GM12878 (cell line): ENCODE measurements around the gene LDLRAD4. TPM values are rescaled to one million over a fixed set of nuclear protein-coding genes. Genes with fewer than 3 reads are reported as not detected.

Experiments
- ATAC-seq: fragments of 200-7000 bp; cut with Tn5 transposase; 3 replicates; pipeline ENCODE4 v1.9.1; 2020; ENCODE audit warnings: mild to moderate bottlenecking, moderate library complexity
- BruUV-seq: library from RNA; stranded (reverse); fragments of 400-500 nt; replicated peaks from 2 replicates; lab custom pipeline; 2021; lab: Mats Ljungman, UMichigan
- CTCF ChIA-PET: fragments of 300-600 bp; sonication (Branson Sonifier 250); formaldehyde crosslinking; extraction: SDS; loops from one replicate; lab custom pipeline; 2021; ENCODE audit warnings: inconsistent platforms; lab: Yijun Ruan, JAX
- POLR2A ChIA-PET: fragments of 350-600 bp; formaldehyde crosslinking; extraction: SDS; loops from one replicate; lab custom pipeline; 2021; ENCODE audit warnings: inconsistent platforms; lab: Charles Lee
- RAD21 ChIA-PET: fragments of 300-600 bp; sonication (Branson Sonifier 250); formaldehyde crosslinking; loops from one replicate; lab custom pipeline; 2023; ENCODE audit warnings: antibody characterized with exemption; ENCODE audit not compliant: unreplicated experiment; lab: Charles Lee
- SMC1A ChIA-PET: fragments of 300-600 bp; sonication (Branson Sonifier 250); formaldehyde crosslinking; loops from one replicate; lab custom pipeline; 2023; ENCODE audit not compliant: unreplicated experiment, uncharacterized antibody; lab: Charles Lee
- DNase-seq: peaks from one replicate; pipeline ENCODE4 v3.0.0-alpha.2; 2011; ENCODE audit warnings: low read depth, low spot score
- FAIRE-seq: peaks from 3 replicates; lab custom pipeline; 2011; peaks lifted over from hg19 to GRCh38; lab: Jason Lieb, UNC
- H2AFZ ChIP-seq: 2 replicates; pipeline ENCODE4 v1.6.0; 2011; ENCODE audit warnings: low read depth, low read length, control low read depth; ENCODE audit not compliant: control insufficient read depth
- H3K27ac ChIP-seq: 2 replicates; pipeline ENCODE4 v1.5.1; 2011; ENCODE audit warnings: control low read depth; ENCODE audit not compliant: control insufficient read depth, insufficient read depth
- H3K27me3 ChIP-seq, 2 experiments: replicated peaks in 1 of 2; 2 replicates each; pipeline versions ENCODE4 v1.6.0 to v1.6.1; 2011; ENCODE audit warnings: low read length in 1 of 2; ENCODE audit not compliant: control insufficient read depth in 2 of 2, insufficient read depth in 2 of 2
- H3K36me3 ChIP-seq, 2 experiments: 2 replicates each; pipeline ENCODE4 v1.5.1; 2011; ENCODE audit warnings: low read length in 1 of 2; ENCODE audit not compliant: control insufficient read depth in 2 of 2, insufficient read depth in 2 of 2
- H3K4me1 ChIP-seq: 2 replicates; pipeline ENCODE4 v1.6.1; 2011; ENCODE audit warnings: mild to moderate bottlenecking, low read length, moderate library complexity, mixed read lengths; ENCODE audit not compliant: control insufficient read depth, insufficient read depth
- H3K4me2 ChIP-seq: 2 replicates; pipeline ENCODE4 v1.6.0; 2011; ENCODE audit warnings: control low read depth; ENCODE audit not compliant: control insufficient read depth, insufficient read depth
- H3K4me3 ChIP-seq: fragments of 200-600 bp; sonication (generic); 2 replicates; pipeline ENCODE4 v1.5.1; 2016
- H3K79me2 ChIP-seq: 2 replicates; pipeline ENCODE4 v1.6.0; 2011; ENCODE audit warnings: low read length; ENCODE audit not compliant: control insufficient read depth, insufficient read depth
- H3K9ac ChIP-seq: 2 replicates; pipeline ENCODE4 v1.8.0; 2011; ENCODE audit warnings: low read length, control low read depth, mixed read lengths; ENCODE audit not compliant: control insufficient read depth, insufficient read depth
- H3K9me3 ChIP-seq: replicated peaks from 3 replicates; pipeline ENCODE4 v1.5.1; 2011; ENCODE audit warnings: mild to moderate bottlenecking, low read length; ENCODE audit not compliant: control insufficient read depth, insufficient read depth
- H4K20me1 ChIP-seq: 2 replicates; pipeline ENCODE4 v1.6.0; 2011; ENCODE audit not compliant: control insufficient read depth, insufficient read depth
- EP300 ChIP-seq, 2 experiments: fragments of 150-350 bp in 1 of 2; IDR thresholded peaks; 2 replicates each; pipeline ENCODE4 v1.6.1; 2011 to 2012; ENCODE audit warnings: low read depth in 2 of 2, low read length in 2 of 2, borderline replicate concordance in 1 of 2, improper control_type of control experiment in 1 of 2, inconsistent platforms in 1 of 2; ENCODE audit not compliant: control insufficient read depth in 1 of 2
- GATAD2B ChIP-seq: fragments of 450-650 bp; conservative IDR thresholded peaks from 2 replicates; pipeline ENCODE4 v1.6.1; 2017; ENCODE audit warnings: low read depth, mild to moderate bottlenecking, moderate library complexity
- JUNB ChIP-seq: IDR thresholded peaks from 2 replicates; pipeline ENCODE4 v1.6.1; 2016; ENCODE audit warnings: antibody characterized with exemption, mild to moderate bottlenecking
- MEF2A ChIP-seq: IDR thresholded peaks from 2 replicates; pipeline ENCODE4 v1.6.1; 2011; ENCODE audit warnings: low read depth, mild to moderate bottlenecking, low read length, moderate library complexity; ENCODE audit not compliant: insufficient read depth
- NFYB ChIP-seq: IDR thresholded peaks from 2 replicates; pipeline ENCODE4 v1.6.1; 2011; ENCODE audit warnings: low read depth, mild to moderate bottlenecking, low read length, improper control_type of control experiment, moderate library complexity; ENCODE audit not compliant: insufficient read depth
- NR2C1 ChIP-seq: fragments of 450-650 bp; IDR thresholded peaks from 2 replicates; pipeline ENCODE4 v1.6.1; 2017; ENCODE audit warnings: antibody characterized with exemption, mild to moderate bottlenecking, moderate library complexity
- PAX8 ChIP-seq: fragments of 450-650 bp; IDR thresholded peaks from 2 replicates; pipeline ENCODE4 v1.6.1; 2017; ENCODE audit warnings: mild to moderate bottlenecking, moderate library complexity
- RB1 ChIP-seq: fragments of 450-650 bp; formaldehyde crosslinking; IDR thresholded peaks from 2 replicates; pipeline ENCODE4 v1.6.1; 2017; ENCODE audit warnings: mild to moderate bottlenecking, borderline replicate concordance
- RBBP5 ChIP-seq: fragments of 200-600 bp; sonication (generic); conservative IDR thresholded peaks from 2 replicates; pipeline ENCODE4 v1.6.1; 2016
- RELB ChIP-seq: fragments of 450-650 bp; IDR thresholded peaks from 2 replicates; pipeline ENCODE4 v1.6.1; 2017; ENCODE audit warnings: low read depth, mild to moderate bottlenecking, moderate library complexity
- SPI1 ChIP-seq: IDR thresholded peaks from 2 replicates; pipeline ENCODE4 v1.6.1; 2011; ENCODE audit warnings: low read depth, mild to moderate bottlenecking, low read length, moderate library complexity, borderline replicate concordance; ENCODE audit not compliant: insufficient read depth
- ZBTB4 ChIP-seq: fragments of 450-650 bp; formaldehyde crosslinking; IDR thresholded peaks from 2 replicates; pipeline ENCODE4 v1.4.0; 2022; ENCODE audit warnings: mild to moderate bottlenecking, moderate library complexity
- ZNF384 ChIP-seq: IDR thresholded peaks from 2 replicates; pipeline ENCODE4 v1.6.1; 2012; ENCODE audit warnings: low read depth, mild to moderate bottlenecking, low read length, improper control_type of control experiment, borderline replicate concordance
- WGBS: methylation state at CpG from one replicate; pipeline ENCODE4 v1.1.6; 2016; ENCODE audit warnings: low lambda C conversion rate; ENCODE audit not compliant: insufficient replicate concordance, insufficient coverage; ENCODE audit errors: missing lambda C conversion rate; 5-methylcytosine and 5-hydroxymethylcytosine counted together
- in situ Hi-C: fragments of 300-500 bp; cut with MboI; formaldehyde crosslinking; loops from 9 replicates; pipeline ENCODE4 v1.14.3; 2018; ENCODE audit warnings: mixed read lengths
- intact Hi-C: fragments of 100-400 bp; cut with micrococcal nuclease; formaldehyde crosslinking; loops from one replicate; pipeline ENCODE4 v1.14.2; 2022; ENCODE audit not compliant: unreplicated experiment
- polyA plus RNA-seq, 11 experiments: library from polyadenylated mRNA; depleted of rRNA in 4 of 11; unstranded in 6 of 11; stranded (reverse) in 5 of 11; fragments of >200 nt; fragmentation: Nextera tagmentation in 4 of 11; fragmentation: Illumina TruSeq in 1 of 11; extraction: Ambion mirVana in 4 of 11; extraction: Trizol in 1 of 11; gene quantifications; 1 replicate in 1 of 11; 2 replicates in 10 of 11; pipeline versions ENCODE4 v1.2.1 to v1.2.3, GENCODE V29; 2011 to 2016; ENCODE audit warnings: inconsistent platforms in 2 of 11, missing spikeins in 2 of 11, low read depth in 1 of 11
- total RNA-seq, 4 experiments: library from RNA; depleted of rRNA in 3 of 4; stranded (reverse); fragments of >200 nt in 3 of 4; fragmentation: Illumina TruSeq in 1 of 4; extraction: Trizol in 1 of 4; gene quantifications; 2 replicates each; pipeline versions ENCODE4 v1.2.1 to v1.2.3, GENCODE V29; 2013 to 2021

Gene LDLRAD4
- total and polyA plus RNA-seq, 10 of the 15 experiments (the other 5 are each of a cell fraction or from before 2014, with no cell fraction given) = 2.7 to 16.8 (median 11.2) TPM

DNA sequence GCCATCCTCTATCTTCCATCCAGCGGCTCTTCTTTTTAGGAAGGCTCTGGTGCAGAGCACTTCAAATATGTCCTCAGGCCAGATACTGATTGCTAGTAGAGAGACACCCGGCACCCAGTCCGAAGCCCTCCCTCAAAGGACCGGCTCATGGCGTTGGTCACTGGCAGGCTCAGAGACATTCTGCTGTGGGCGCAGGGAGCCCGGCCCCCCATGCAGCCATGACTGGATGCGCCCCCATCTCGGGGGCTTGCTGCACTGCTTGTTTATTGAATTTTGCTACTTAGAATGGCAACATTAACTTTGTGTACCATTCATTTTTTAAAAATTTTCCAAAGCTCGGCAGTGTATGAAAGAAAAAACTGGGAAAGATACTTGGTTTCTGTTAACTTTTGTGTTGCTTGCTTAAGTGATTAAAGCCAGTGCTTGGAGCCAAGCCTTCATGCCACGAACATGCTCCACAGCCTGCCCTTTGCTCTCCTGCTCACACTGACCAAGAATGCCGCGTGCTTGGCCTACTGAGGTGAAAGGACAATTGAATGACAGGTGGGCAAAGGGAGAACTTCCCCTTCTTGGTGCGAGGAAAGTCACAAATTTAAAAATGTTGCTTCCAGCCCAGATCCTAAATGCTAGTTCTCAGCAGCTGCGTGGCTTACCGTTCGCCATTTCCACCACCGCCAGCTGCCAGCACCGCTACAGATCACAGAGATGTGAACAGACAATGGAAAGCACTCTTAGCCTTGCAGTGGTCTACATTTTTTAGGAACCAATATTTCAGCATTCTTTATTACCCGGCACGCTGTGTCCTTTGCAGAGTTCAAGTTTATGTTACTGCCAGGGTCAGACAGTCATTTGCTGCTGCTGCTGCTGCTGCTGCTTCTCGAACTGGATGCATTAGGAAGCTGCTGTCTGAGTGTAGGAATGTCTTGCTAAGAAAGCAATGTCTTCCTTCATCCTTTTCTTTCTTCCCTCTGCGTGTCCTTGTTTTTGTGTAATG, 431.1 kb downstream of the LDLRAD4 start:
- Histone ChIP-seq H2AFZ (no peak overlapping the region), H3K4me2 (no peak overlapping the region), H3K4me3 (no peak overlapping the region)
- FAIRE-seq = no peak
- in situ Hi-C loops = loop anchor here (25.0 kb wide), 1 partner anchor 487 kb away; no protein-coding TSS in a partner anchor
- no peak for ATAC-seq
- BruUV-seq = no TSS peak
- POLR2A ChIA-PET = no interaction called here
- SMC1A ChIA-PET = no interaction called here
- no peak for TF ChIP-seq NFYB
- TF ChIP-seq SPI1 = no peak
- no peak for TF ChIP-seq ZBTB4 (CRISPR knock-in tag)
- no peak for TF ChIP-seq RB1
- no peak for TF ChIP-seq RBBP5
- no peak for TF ChIP-seq MEF2A
- TF ChIP-seq NR2C1 = no peak
- no peak for TF ChIP-seq GATAD2B
- TF ChIP-seq PAX8 = no peak
- TF ChIP-seq ZNF384 = no peak
- TF ChIP-seq EP300 (IDR thresholded peaks at IDR 0.05; ENCODE audit: borderline replicate concordance in 1 of 2, control insufficient read depth in 1 of 2, low read depth in 2 of 2, low read length in 2 of 2) = no peak
- TF ChIP-seq RELB = no peak
- no peak for TF ChIP-seq JUNB
- TF ChIP-seq, all 136 proteins: peak for 0
- H3K27me3 ChIP-seq = no peaks in the 10 kb centered on the region
- ChIA-PET CTCF (no interaction called here), RAD21 (no interaction called here)
- no peak overlapping the region for H3K27ac ChIP-seq
- H3K4me1 ChIP-seq = no peaks in the 10 kb centered on the region
- H3K9ac ChIP-seq = no peak overlapping the region
- H3K36me3 ChIP-seq = peaks cover 0 to 1% of the 10 kb centered on the region in 2 experiments; a peak in 2 of 4 replicates
- H3K79me2 ChIP-seq = no peaks in the 10 kb centered on the region
- no peaks in the 10 kb centered on the region for H3K9me3 ChIP-seq
- DNase-seq = no peak
- intact Hi-C loops = no loop called here
- no peaks in the 10 kb centered on the region for H4K20me1 ChIP-seq
- 92% methylated on average over 23 of the region's 23 CpGs for WGBS
